Measurements from ENCODE around the gene NAV2. TPM values are rescaled to one million over a fixed set of nuclear protein-coding genes. Genes with fewer than 3 reads are reported as not detected.

Gene NAV2
- total RNA-seq, 1 experiment from 2014 or later = 63.5 TPM

GRCh38 chr11:19746086-19746485 is 33.4 kb downstream of the NAV2 start:
- H3K9me3 Mint-ChIP-seq (ENCODE audit: unreplicated experiment) = no peaks in the 10 kb centered on the region
- Histone ChIP-seq H3K36me3 (ENCODE audit: control insufficient read depth, insufficient read depth, low read length) (no peaks in the 10 kb centered on the region), H3K4me1 (peaks cover 13% of the 10 kb centered on the region), H3K9me3 (no peaks in the 10 kb centered on the region), H3K27me3 (replicated peaks; ENCODE audit: control insufficient read depth, insufficient read depth, low read length) (no peaks in the 10 kb centered on the region), H3K4me3 (ENCODE audit: low read depth, low read length) (no peak overlapping the region)
- no peaks in the 10 kb centered on the region for H3K27me3 Mint-ChIP-seq (ENCODE audit: insufficient read depth, unreplicated experiment)
- peaks cover 7% of the 10 kb centered on the region for H3K4me1 Mint-ChIP-seq (ENCODE audit: low read depth, unreplicated experiment)
- H3K27ac Mint-ChIP-seq (ENCODE audit: unreplicated experiment) = no peak overlapping the region
- no peak for DNase-seq
- ChIA-PET CTCF (no interaction called here), POLR2A (no interaction called here)
- no peak overlapping the region for H3K4me3 Mint-ChIP-seq (ENCODE audit: unreplicated experiment)
- no TSS peak for BruUV-seq (replicated peaks)
- TF ChIP-seq CTCF (IDR thresholded peaks at IDR 0.05; ENCODE audit: insufficient read depth in 1 of 2, low read depth in 1 of 2, low read length in 1 of 2, severe bottlenecking in 1 of 2, unreplicated experiment in 1 of 2) = no peak
- intact Hi-C loops (cut with micrococcal nuclease; ENCODE audit: unreplicated experiment) = loop anchor here (10.0 kb wide), 1 partner anchor 491 kb away; no protein-coding TSS in a partner anchor
- H3K36me3 Mint-ChIP-seq (ENCODE audit: insufficient read depth, unreplicated experiment) = no peaks in the 10 kb centered on the region

GRCh38 chr11:19747634-19748033 is 35.0 kb downstream of the NAV2 start:
- intact Hi-C loops (cut with micrococcal nuclease; ENCODE audit: unreplicated experiment) = loop anchor here (10.0 kb wide), 1 partner anchor 493 kb away; no protein-coding TSS in a partner anchor
- no peaks in the 10 kb centered on the region for H3K9me3 ChIP-seq

GRCh38 chr11:19751055-19751454 is 38.4 kb downstream of the NAV2 start:
- Mint-ChIP-seq H3K27me3 (ENCODE audit: insufficient read depth, unreplicated experiment) (no peaks in the 10 kb centered on the region), H3K27ac (ENCODE audit: unreplicated experiment) (no peak overlapping the region), H3K36me3 (ENCODE audit: insufficient read depth, unreplicated experiment) (no peaks in the 10 kb centered on the region), H3K4me3 (ENCODE audit: unreplicated experiment) (no peak overlapping the region), H3K9me3 (ENCODE audit: unreplicated experiment) (peaks cover 9% of the 10 kb centered on the region), H3K4me1 (ENCODE audit: low read depth, unreplicated experiment) (peaks cover 17% of the 10 kb centered on the region)
- CTCF ChIA-PET = interaction anchor here (0.9 to 1.0 kb wide), 3 partner anchors 8 to 191 kb away, joined by 3 to 5 read pairs (median 5); no protein-coding TSS in a partner anchor
- H3K36me3 ChIP-seq (ENCODE audit: control insufficient read depth, insufficient read depth, low read length) = no peaks in the 10 kb centered on the region
- DNase-seq = no peak
- H3K4me1 ChIP-seq = peaks cover 30% of the 10 kb centered on the region
- BruUV-seq (replicated peaks) = no TSS peak
- intact Hi-C loops (cut with micrococcal nuclease; ENCODE audit: unreplicated experiment) = no loop called here
- no peaks in the 10 kb centered on the region for H3K9me3 ChIP-seq
- no peak for TF ChIP-seq CTCF (IDR thresholded peaks at IDR 0.05; ENCODE audit: insufficient read depth in 1 of 2, low read depth in 1 of 2, low read length in 1 of 2, severe bottlenecking in 1 of 2, unreplicated experiment in 1 of 2)
- no peaks in the 10 kb centered on the region for H3K27me3 ChIP-seq (replicated peaks; ENCODE audit: control insufficient read depth, insufficient read depth, low read length)
- H3K4me3 ChIP-seq (ENCODE audit: low read depth, low read length) = no peak overlapping the region
- POLR2A ChIA-PET = no interaction called here

More at GRCh38 chr11:19747634-19748033, 35.0 kb downstream of the NAV2 start:
- BruUV-seq (replicated peaks) = no TSS peak
- Mint-ChIP-seq H3K27me3 (ENCODE audit: insufficient read depth, unreplicated experiment) (no peaks in the 10 kb centered on the region), H3K9me3 (ENCODE audit: unreplicated experiment) (no peaks in the 10 kb centered on the region), H3K36me3 (ENCODE audit: insufficient read depth, unreplicated experiment) (no peaks in the 10 kb centered on the region), H3K4me1 (ENCODE audit: low read depth, unreplicated experiment) (peaks cover 17% of the 10 kb centered on the region), H3K27ac (ENCODE audit: unreplicated experiment) (no peak overlapping the region), H3K4me3 (ENCODE audit: unreplicated experiment) (no peak overlapping the region)
- peaks cover 28% of the 10 kb centered on the region for H3K4me1 ChIP-seq
- TF ChIP-seq CTCF (IDR thresholded peaks at IDR 0.05; ENCODE audit: insufficient read depth in 1 of 2, low read depth in 1 of 2, low read length in 1 of 2, severe bottlenecking in 1 of 2, unreplicated experiment in 1 of 2) = no peak
- no peaks in the 10 kb centered on the region for H3K27me3 ChIP-seq (replicated peaks; ENCODE audit: control insufficient read depth, insufficient read depth, low read length)
- H3K36me3 ChIP-seq (ENCODE audit: control insufficient read depth, insufficient read depth, low read length) = no peaks in the 10 kb centered on the region
- no peak overlapping the region for H3K4me3 ChIP-seq (ENCODE audit: low read depth, low read length)
- no peak for DNase-seq
- ChIA-PET POLR2A (no interaction called here), CTCF (interaction anchor here (0.6 kb wide), 1 partner anchor 173 kb away, joined by 3 read pairs; no protein-coding TSS in a partner anchor)
